Astrocyte of the spinal cord (primary cell): ENCODE measurements around the gene CCR2.

ENCODE experiments used
- DNase-seq: peaks from one replicate; pipeline ENCODE4 v3.0.0; 2011; ENCODE audit warnings: low read depth, low spot score
- H3K4me3 ChIP-seq: 2 replicates; pipeline ENCODE4 v1.5.1; 2011; ENCODE audit warnings: low read depth, mild to moderate bottlenecking, low read length, moderate library complexity
- CTCF ChIP-seq: IDR thresholded peaks from 2 replicates; pipeline ENCODE4 v1.5.1; 2012; ENCODE audit warnings: low read depth, mild to moderate bottlenecking, low read length, inconsistent platforms
- in situ Hi-C: cut with HindIII; loops from 2 replicates; pipeline ENCODE4 v1.10.0; 2017; ENCODE audit warnings: low sequenced_read_pairs

The CCR2 gene

GRCh38 chr3:46368569-46368968, 14.7 kb downstream of the CCR2 start:
- no peak for TF ChIP-seq CTCF
- H3K4me3 ChIP-seq, result no peak overlapping the region
- in situ Hi-C loops, result no loop called here
- DNase-seq, result no peak

GRCh38 chr3:46369151-46369550, 15.2 kb downstream of the CCR2 start:
- in situ Hi-C loops, result no loop called here
- H3K4me3 ChIP-seq, result no peak overlapping the region
- no peak for TF ChIP-seq CTCF
- DNase-seq, result no peak

GRCh38 chr3:46369675-46370132, 15.8 kb downstream of the CCR2 start:
- no peak overlapping the region for H3K4me3 ChIP-seq
- in situ Hi-C loops, result no loop called here
- no peak for DNase-seq
- TF ChIP-seq CTCF, result no peak

GRCh38 chr3:46370839-46371518, 17.1 kb downstream of the CCR2 start, which contains the start of gene CCR5:
Gene CCR5, plus strand, starts transcription at chr3:46370946. Its CDS starts 1,957 bp downstream, at chr3:46372903.
- no peak for DNase-seq
- TF ChIP-seq CTCF, result no peak
- no peak within 1 kb of the TSS for H3K4me3 ChIP-seq
- in situ Hi-C loops, result no loop called here

GRCh38 chr3:46371519-46372340, 17.8 kb downstream of the CCR2 start:
- no peak for TF ChIP-seq CTCF
- no peak for DNase-seq
- H3K4me3 ChIP-seq, result no peak overlapping the region
- in situ Hi-C loops, result no loop called here

GRCh38 chr3:46372492-46373359, 18.8 kb downstream of the CCR2 start:
- in situ Hi-C loops, result no loop called here
- no peak overlapping the region for H3K4me3 ChIP-seq
- peak; percentile 67 for TF ChIP-seq CTCF
- DNase-seq, result peak; percentile 8
